Measurements from ENCODE around the gene C2orf15. TPM values are rescaled to one million over a fixed set of nuclear protein-coding genes. Genes with fewer than 3 reads are reported as not detected.

C2orf15 gene
- total and polyA plus RNA-seq, 9 of the 15 experiments (the other 6 are each of a cell fraction or from before 2014, with no cell fraction given), result 0.04 to 0.27 (median 0.15) TPM; not detected in 1

GRCh38 chr2:99141110-99142108 is at the start of gene C2orf15 (continued):
- TF ChIP-seq TRIM25 (IDR thresholded peaks at IDR 0.05; ENCODE audit: borderline replicate concordance) (no peak), SP2 (IDR thresholded peaks at IDR 0.05; ENCODE audit: extremely low read depth, low read depth, low read length, poor library complexity, severe bottlenecking) (no peak), MBD1 (CRISPR knock-in tag; IDR thresholded peaks at IDR 0.05) (no peak), ELF2 (CRISPR knock-in tag; IDR thresholded peaks at IDR 0.05) (no peak), NFE2 (IDR thresholded peaks at IDR 0.05; ENCODE audit: low read depth) (no peak), CEBPG (CRISPR knock-in tag; IDR thresholded peaks at IDR 0.05) (no peak), CEBPG (tag; conservative IDR thresholded peaks at IDR 0.05 in 1 of 2, IDR thresholded peaks at IDR 0.05 in 1 of 2) (0 out of 4 replicates have a peak, but pooled peaks of 1 of the 2 experiments have one; percentile 10), JUND (IDR thresholded peaks at IDR 0.05; ENCODE audit: borderline replicate concordance, low read depth, low read length) (no peak), JUND (tag; IDR thresholded peaks at IDR 0.05; ENCODE audit: borderline replicate concordance, low read depth, low read length) (no peak), USF1 (CRISPR knock-in tag; IDR thresholded peaks at IDR 0.05) (0 out of 2 replicates have a peak, but pooled peaks have one; percentile 11), ZNF253 (CRISPR knock-in tag; conservative IDR thresholded peaks at IDR 0.05) (no peak), RB1 (IDR thresholded peaks at IDR 0.05; ENCODE audit: low read depth) (no peak), ATF7 (IDR thresholded peaks at IDR 0.05) (peak; percentile 45; the same call in 1 of the 2 replicates), ZNF384 (IDR thresholded peaks at IDR 0.05; ENCODE audit: low read depth, low read length) (no peak), ZNF174 (CRISPR knock-in tag; IDR thresholded peaks at IDR 0.05) (no peak), MEF2A (IDR thresholded peaks at IDR 0.05; ENCODE audit: control insufficient read depth, low read depth, low read length) (no peak), SMAD4 (CRISPR knock-in tag; conservative IDR thresholded peaks at IDR 0.05) (no peak), FOXM1 (IDR thresholded peaks at IDR 0.05; ENCODE audit: low read depth) (no peak), FOXM1 (CRISPR knock-in tag; IDR thresholded peaks at IDR 0.05; ENCODE audit: low read depth) (no peak), CBFA2T3 (IDR thresholded peaks at IDR 0.05) (no peak), ZNF282 (CRISPR knock-in tag; IDR thresholded peaks at IDR 0.05) (no peak)
